Ascending aorta (tissue), 2 donors: Measurements from ENCODE around the gene MRFAP1L1. TPM values are rescaled to one million over a fixed set of nuclear protein-coding genes. Genes with fewer than 3 reads are reported as not detected.

ENCODE experiments used
- DNase-seq, 2 donors: peaks; one replicate each; pipeline ENCODE4 v3.0.0-alpha.2; 2019; ENCODE audit warnings: low spot score in 2 of 2
- H3K27ac ChIP-seq, 2 donors: fragments of 200-600 bp; sonication (generic); one replicate each; pipeline ENCODE4 v1.5.1; 2016 to 2017; ENCODE audit warnings: mild to moderate bottlenecking in 1 of 2
- H3K27me3 ChIP-seq: fragments of 200-600 bp; sonication (generic); one replicate; pipeline ENCODE4 v1.5.1; 2017
- H3K36me3 ChIP-seq, 2 donors: fragments of 200-600 bp; sonication (generic); one replicate each; pipeline ENCODE4 v1.5.1; 2016
- H3K4me1 ChIP-seq, 2 donors: fragments of 200-600 bp; sonication (generic); one replicate each; pipeline ENCODE4 v1.5.1; 2016 to 2017; ENCODE audit warnings: mild to moderate bottlenecking in 1 of 2
- H3K4me3 ChIP-seq, 2 donors: fragments of 200-600 bp; sonication (generic); one replicate each; pipeline ENCODE4 v1.5.1; 2016 to 2017; ENCODE audit warnings: mild to moderate bottlenecking in 1 of 2
- H3K9me3 ChIP-seq, 2 donors: fragments of 200-600 bp; sonication (generic); one replicate each; pipeline ENCODE4 v1.5.1; 2016
- intact Hi-C: fragments of 100-400 bp; cut with DNase I; formaldehyde crosslinking; loops from one replicate; pipeline ENCODE4 v1.15.1; 2023
- total RNA-seq: library from RNA; depleted of rRNA; stranded (reverse); fragments of >200 nt; gene quantifications from one replicate; pipeline ENCODE4 v1.1.0, GENCODE V29; 2016
- TF ChIP-seq, protein P1 (sequence below), 3 experiments: fragments of 200-600 bp in 2 of 3; fragments of 450-650 bp in 1 of 3; sonication (generic) in 2 of 3; IDR thresholded peaks; one replicate each; pipeline ENCODE4 v1.5.1; 2016 to 2019; ENCODE audit warnings: antibody characterized with exemption in 3 of 3, mild to moderate bottlenecking in 1 of 3, moderate library complexity in 1 of 3

The MRFAP1L1 gene
- total RNA-seq, 1 donor from 2014 or later = 34.1 TPM

DNA sequence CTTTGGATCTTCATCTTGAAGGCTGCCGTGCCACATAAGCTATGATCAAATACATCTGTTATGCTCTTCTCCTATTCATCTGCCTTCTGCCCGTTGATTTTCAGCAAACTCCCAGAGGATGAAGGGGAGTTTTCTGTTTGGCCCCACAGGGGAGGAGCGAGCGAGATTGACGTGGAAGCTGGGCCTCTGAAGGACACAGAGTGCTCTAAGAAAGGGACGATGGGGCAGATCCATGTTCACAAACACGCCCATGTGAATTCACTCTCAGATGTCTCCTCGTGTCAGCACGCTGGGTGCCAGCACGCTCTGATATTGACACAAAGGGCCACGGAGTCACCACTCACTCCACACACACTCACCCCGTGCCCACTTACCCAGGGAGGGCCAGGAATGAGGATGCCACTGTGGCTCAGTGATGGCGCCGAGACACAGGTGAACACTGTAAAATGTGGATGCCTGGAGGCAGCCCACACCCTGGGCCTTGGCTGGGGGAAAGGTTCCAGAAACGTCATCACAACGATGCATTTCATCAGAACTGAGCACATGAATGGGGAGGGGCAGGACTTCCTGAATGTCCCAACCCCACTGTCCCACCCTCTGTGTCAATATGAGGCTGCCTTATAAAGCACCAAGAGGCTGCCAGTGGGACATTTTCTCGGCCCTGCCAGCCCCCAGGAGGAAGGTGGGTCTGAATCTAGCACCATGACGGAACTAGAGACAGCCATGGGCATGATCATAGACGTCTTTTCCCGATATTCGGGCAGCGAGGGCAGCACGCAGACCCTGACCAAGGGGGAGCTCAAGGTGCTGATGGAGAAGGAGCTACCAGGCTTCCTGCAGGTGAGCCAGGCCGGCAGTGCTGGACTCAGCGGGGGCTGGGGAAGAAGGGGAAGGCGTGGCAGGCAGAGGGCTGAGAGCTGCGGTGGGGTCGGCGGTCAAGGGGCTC, 16.2 kb downstream of the MRFAP1L1 start, which contains the start of gene S100P:
S100P (plus strand) TSS at position 648 of the 946 bp plus-strand sequence; CDS start at position 703, 55 bp downstream.
- DNase-seq = no peak
- Histone ChIP-seq H3K9me3 (no peaks in the 10 kb centered on the region), H3K4me1 (peaks cover 0 to 7% of the 10 kb centered on the region in 2 donors), H3K4me3 (no peak within 1 kb of the TSS), H3K36me3 (no peaks in the 10 kb centered on the region), H3K27ac (no peak within 1 kb of the TSS), H3K27me3 (no peaks in the 10 kb centered on the region)
- intact Hi-C loops = no loop called here
- TF ChIP-seq, protein P1, sequence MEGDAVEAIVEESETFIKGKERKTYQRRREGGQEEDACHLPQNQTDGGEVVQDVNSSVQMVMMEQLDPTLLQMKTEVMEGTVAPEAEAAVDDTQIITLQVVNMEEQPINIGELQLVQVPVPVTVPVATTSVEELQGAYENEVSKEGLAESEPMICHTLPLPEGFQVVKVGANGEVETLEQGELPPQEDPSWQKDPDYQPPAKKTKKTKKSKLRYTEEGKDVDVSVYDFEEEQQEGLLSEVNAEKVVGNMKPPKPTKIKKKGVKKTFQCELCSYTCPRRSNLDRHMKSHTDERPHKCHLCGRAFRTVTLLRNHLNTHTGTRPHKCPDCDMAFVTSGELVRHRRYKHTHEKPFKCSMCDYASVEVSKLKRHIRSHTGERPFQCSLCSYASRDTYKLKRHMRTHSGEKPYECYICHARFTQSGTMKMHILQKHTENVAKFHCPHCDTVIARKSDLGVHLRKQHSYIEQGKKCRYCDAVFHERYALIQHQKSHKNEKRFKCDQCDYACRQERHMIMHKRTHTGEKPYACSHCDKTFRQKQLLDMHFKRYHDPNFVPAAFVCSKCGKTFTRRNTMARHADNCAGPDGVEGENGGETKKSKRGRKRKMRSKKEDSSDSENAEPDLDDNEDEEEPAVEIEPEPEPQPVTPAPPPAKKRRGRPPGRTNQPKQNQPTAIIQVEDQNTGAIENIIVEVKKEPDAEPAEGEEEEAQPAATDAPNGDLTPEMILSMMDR (IDR thresholded peaks at IDR 0.05) = no peak

- TF ChIP-seq, protein P1 (IDR thresholded peaks at IDR 0.05) = no peak
- Histone ChIP-seq H3K27me3 (no peaks in the 10 kb centered on the region), H3K36me3 (no peaks in the 10 kb centered on the region), H3K4me3 (no peak overlapping the region), H3K4me1 (peaks cover 0 to 7% of the 10 kb centered on the region in 2 donors), H3K9me3 (no peaks in the 10 kb centered on the region), H3K27ac (no peak overlapping the region)
- intact Hi-C loops = no loop called here
- no peak for DNase-seq
These were observed 16.9 kb downstream of the MRFAP1L1 start for GRCh38 chr4:6692806-6693205.

DNA sequence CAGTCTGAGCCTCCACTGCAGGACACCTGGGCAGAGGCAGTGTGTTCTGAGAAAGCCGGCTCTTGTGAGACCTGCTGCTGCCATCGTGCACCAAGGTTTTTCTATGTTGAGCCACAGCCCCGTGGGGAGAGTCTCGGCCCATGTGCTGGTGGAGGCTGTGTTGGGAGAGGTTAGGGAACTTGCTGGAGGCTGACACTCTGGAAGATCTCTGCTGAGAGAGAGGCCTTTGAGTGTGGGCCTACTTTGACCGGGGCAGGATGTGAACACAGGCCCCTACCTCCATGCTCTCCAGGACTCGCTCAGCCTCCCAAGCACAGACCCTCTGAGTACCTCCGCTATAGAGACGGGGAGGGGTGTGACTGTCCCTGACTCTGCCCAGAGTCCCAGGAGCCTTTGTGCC, 17.3 kb downstream of the MRFAP1L1 start:
- Histone ChIP-seq H3K4me3 (no peak overlapping the region), H3K9me3 (no peaks in the 10 kb centered on the region), H3K27ac (no peak overlapping the region), H3K27me3 (no peaks in the 10 kb centered on the region), H3K4me1 (peaks cover 0 to 7% of the 10 kb centered on the region in 2 donors), H3K36me3 (no peaks in the 10 kb centered on the region)
- intact Hi-C loops = no loop called here
- no peak for DNase-seq
- TF ChIP-seq, protein P1 (IDR thresholded peaks at IDR 0.05) = no peak

DNA sequence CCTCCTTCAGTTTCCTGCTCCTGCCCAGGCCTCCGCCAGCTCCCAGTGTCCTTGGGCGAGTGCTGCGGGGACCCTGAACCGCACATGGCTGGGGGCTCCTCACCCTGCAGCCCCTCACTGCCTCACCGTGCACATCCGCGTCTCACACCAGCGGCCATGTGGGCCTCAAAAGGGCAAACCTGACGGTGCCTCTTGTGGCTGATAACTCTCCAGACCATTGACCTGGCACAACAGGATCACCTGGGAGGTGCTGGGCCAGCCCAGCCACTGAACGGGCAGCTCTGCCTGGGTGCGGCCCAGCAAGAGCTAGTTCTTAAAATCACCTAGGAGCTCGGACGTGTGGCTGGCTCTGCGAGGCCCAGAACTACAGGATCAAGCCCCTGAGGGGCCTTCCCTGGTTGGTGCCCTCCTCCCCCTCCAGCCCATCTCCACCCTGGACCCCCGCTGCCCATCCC, 20.1 kb downstream of the MRFAP1L1 start:
- intact Hi-C loops = no loop called here
- Histone ChIP-seq H3K27ac (no peak overlapping the region), H3K4me1 (no peaks in the 10 kb centered on the region), H3K4me3 (no peak overlapping the region), H3K9me3 (no peaks in the 10 kb centered on the region), H3K27me3 (no peaks in the 10 kb centered on the region), H3K36me3 (no peaks in the 10 kb centered on the region)
- TF ChIP-seq, protein P1 (IDR thresholded peaks at IDR 0.05) = no peak
- no peak for DNase-seq

- no peaks in the 10 kb centered on the region for H3K27me3 ChIP-seq
- TF ChIP-seq, protein P1 (IDR thresholded peaks at IDR 0.05) = no peak
- H3K4me1 ChIP-seq = no peaks in the 10 kb centered on the region
- no peak overlapping the region for H3K27ac ChIP-seq
- no peaks in the 10 kb centered on the region for H3K36me3 ChIP-seq
- no peak overlapping the region for H3K4me3 ChIP-seq
- intact Hi-C loops = no loop called here
- no peaks in the 10 kb centered on the region for H3K9me3 ChIP-seq
- peak in 1 of 2 donors; percentile 73 for DNase-seq
These were observed 20.7 kb downstream of the MRFAP1L1 start for GRCh38 chr4:6688879-6689505.
